ENCODE results near the gene IER5L.

The IER5L gene

GRCh38 chr9:129187042-129187441 lies 9.0 kb upstream of the IER5L start:
- DNase-seq (ENCODE audit: low spot score), result no peak
- Histone ChIP-seq H3K27ac (no peak overlapping the region), H3K4me3 (no peak overlapping the region)
- TF ChIP-seq CTCF (IDR thresholded peaks at IDR 0.05), result no peak

DNA sequence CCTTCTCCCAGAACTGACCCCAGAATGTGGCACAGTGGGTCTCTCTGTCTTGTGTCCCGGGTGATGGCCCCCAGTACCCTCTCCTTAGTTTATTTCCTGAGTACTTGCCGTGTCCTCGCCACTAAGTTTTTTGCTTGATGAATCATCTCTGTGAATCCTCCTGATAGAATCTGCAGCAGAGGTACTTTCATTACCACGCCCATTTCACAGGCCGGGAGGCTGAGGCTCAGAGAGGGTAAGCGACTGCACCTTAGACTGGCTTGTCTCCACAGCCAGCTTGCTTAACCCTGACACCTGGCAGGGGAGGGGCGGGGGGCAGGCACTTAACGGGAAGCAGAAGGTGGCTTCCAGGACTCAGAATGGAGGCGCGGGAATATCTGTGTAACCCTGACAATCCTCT lies 7.9 kb upstream of the IER5L start:
- DNase-seq (ENCODE audit: low spot score), result no peak
- H3K27ac ChIP-seq, result no peak overlapping the region
- TF ChIP-seq CTCF (IDR thresholded peaks at IDR 0.05), result no peak
- no peak overlapping the region for H3K4me3 ChIP-seq

DNA sequence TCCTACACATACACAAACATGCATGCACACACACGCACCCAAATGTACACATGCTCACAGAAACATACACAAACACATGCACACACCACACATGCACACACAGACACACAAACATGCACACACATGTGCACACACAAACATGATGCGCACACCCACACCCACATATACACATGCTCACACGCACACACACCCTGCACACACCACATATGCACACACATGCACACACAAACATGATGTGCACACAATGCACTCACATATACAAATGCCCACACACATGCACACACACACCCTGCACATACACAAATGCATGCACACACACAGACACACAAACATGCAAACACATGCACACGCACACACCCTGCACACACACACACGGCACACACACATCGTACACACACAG lies 7.3 kb upstream of the IER5L start:
- Histone ChIP-seq H3K27ac (no peak overlapping the region), H3K4me3 (no peak overlapping the region)
- TF ChIP-seq CTCF (IDR thresholded peaks at IDR 0.05), result no peak
- DNase-seq (ENCODE audit: low spot score), result no peak

- TF ChIP-seq CTCF (IDR thresholded peaks at IDR 0.05), result no peak
- Histone ChIP-seq H3K27ac (no peak overlapping the region), H3K4me3 (no peak overlapping the region)
- DNase-seq (ENCODE audit: low spot score), result no peak
These were observed 6.6 kb upstream of the IER5L start for GRCh38 chr9:129184596-129185122.

- no peak for DNase-seq (ENCODE audit: low spot score)
- no peak for TF ChIP-seq CTCF (IDR thresholded peaks at IDR 0.05)
- Histone ChIP-seq H3K27ac (no peak overlapping the region), H3K4me3 (no peak overlapping the region)
These were observed 6.1 kb upstream of the IER5L start for GRCh38 chr9:129184219-129184524.

DNA sequence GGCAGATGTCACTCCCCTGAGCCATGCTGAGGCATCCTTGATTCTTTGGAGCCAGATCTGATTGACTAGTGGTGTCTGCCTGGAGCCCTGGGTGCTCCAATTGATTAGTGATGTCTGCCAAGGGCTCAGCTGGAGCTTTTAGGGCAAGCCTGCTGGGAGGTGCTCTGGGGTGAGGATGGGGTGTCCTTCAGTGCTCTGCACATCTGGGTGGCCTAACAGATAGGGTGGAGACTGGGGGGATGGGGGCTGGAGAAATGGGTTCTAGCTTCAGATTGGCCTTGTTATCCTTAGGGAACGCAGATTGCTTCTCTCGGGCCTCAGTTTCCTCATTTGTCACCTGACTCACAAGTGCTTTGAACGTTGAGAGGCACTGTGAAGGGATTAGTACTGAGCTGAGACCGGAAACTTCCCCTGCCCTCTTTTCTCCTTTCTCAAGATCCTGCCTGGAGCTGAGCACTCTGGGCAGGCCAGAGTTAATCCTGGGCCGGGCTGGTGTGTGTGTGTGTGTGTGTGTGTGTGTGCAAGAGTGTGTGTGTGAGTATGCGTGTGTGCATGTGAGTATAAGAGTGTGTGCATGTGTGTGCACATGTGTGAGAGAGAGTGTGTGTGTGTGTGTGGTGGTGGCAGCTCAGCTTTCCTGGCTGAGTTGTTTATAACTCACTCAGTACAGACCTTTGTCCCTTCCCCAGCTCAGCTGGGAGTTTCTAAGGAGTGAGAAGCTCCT lies 5.6 kb upstream of the IER5L start:
- no peak overlapping the region for H3K4me3 ChIP-seq
- no peak overlapping the region for H3K27ac ChIP-seq
- no peak for DNase-seq (ENCODE audit: low spot score)
- TF ChIP-seq CTCF (IDR thresholded peaks at IDR 0.05), result no peak
